ENCODE results near the gene ASB1. TPM values are rescaled to one million over a fixed set of nuclear protein-coding genes. Genes with fewer than 3 reads are reported as not detected.

Gene ASB1
- total and polyA plus RNA-seq, 10 of the 15 experiments (the other 5 are each of a cell fraction or from before 2014, with no cell fraction given) = 5.2 to 31.2 (median 25.8) TPM

DNA sequence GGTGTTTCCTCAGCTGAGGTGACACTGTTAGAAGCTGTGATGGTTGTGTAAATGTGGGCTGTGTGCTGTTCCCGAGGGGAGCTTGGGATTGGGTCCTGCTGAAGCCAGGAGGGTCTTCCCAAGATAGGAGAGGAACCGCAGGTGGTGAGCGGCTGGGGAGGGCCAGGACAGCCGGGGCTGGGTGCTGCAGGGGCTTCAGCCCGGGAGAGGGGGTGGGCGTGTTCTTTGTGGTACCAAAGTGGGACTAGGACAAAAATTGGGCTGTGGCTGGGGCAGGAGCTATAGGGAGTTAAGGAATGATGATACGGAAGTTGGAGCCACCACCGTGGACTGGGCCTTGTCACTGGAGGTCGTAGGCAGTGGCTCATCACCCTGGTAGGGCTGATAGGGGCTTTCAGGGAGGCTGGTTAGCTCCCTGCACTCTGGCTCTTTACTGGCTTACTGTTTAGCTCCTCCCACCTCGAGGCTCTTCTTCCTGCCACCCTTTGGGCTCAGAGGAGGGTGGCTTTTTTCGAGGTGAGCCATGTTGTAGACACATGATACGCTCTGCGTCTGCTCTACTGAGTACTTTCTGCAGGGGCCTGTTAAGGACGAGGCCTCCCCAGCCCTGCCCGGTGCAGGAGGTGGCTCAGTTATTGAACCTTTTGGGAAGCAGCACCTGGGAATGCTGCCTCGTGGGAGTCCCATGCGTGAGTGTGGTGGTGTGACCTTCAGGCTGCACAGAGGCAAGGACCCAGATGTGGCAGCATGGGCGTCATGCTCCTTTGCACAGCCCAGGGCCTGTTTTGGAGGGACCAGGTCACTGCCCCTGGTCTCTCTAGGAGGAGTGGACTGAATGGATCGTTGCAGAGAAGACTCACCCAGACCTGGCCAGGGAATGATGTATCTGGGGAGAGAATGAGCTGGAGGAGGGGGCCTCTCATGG lies 21.6 kb downstream of the ASB1 start:
- in situ Hi-C loops (cut with MboI) = no loop called here
- H3K4me2 ChIP-seq (ENCODE audit: control insufficient read depth, insufficient read depth) = no peak overlapping the region
- H2AFZ ChIP-seq (ENCODE audit: control insufficient read depth, low read depth, low read length) = no peak overlapping the region
- no peaks in the 10 kb centered on the region for H3K27me3 ChIP-seq (replicated peaks in 1 of 2; ENCODE audit: control insufficient read depth in 2 of 2, insufficient read depth in 2 of 2, low read length in 1 of 2)
- no peak for FAIRE-seq
- SMC1A ChIA-PET (ENCODE audit: uncharacterized antibody, unreplicated experiment) = no interaction called here
- H3K79me2 ChIP-seq (ENCODE audit: control insufficient read depth, insufficient read depth, low read length) = no peaks in the 10 kb centered on the region
- CTCF ChIA-PET = interaction anchor here (1.3 kb wide), 1 partner anchor 12 kb away, joined by 4 read pairs; no protein-coding TSS in a partner anchor
- TF ChIP-seq TCF12 (IDR thresholded peaks at IDR 0.05; ENCODE audit: low read depth, low read length) = no peak
- TF ChIP-seq EGR1 (IDR thresholded peaks at IDR 0.05; ENCODE audit: borderline replicate concordance in 1 of 2, low read depth in 2 of 2, low read length in 2 of 2) = no peak
- no peak for TF ChIP-seq CHD1 (IDR thresholded peaks at IDR 0.05; ENCODE audit: low read depth, low read length)
- no peak for TF ChIP-seq MXI1 (IDR thresholded peaks at IDR 0.05; ENCODE audit: low read depth, low read length)
- TF ChIP-seq LARP7 (IDR thresholded peaks at IDR 0.05) = no peak
- TF ChIP-seq, protein P1, sequence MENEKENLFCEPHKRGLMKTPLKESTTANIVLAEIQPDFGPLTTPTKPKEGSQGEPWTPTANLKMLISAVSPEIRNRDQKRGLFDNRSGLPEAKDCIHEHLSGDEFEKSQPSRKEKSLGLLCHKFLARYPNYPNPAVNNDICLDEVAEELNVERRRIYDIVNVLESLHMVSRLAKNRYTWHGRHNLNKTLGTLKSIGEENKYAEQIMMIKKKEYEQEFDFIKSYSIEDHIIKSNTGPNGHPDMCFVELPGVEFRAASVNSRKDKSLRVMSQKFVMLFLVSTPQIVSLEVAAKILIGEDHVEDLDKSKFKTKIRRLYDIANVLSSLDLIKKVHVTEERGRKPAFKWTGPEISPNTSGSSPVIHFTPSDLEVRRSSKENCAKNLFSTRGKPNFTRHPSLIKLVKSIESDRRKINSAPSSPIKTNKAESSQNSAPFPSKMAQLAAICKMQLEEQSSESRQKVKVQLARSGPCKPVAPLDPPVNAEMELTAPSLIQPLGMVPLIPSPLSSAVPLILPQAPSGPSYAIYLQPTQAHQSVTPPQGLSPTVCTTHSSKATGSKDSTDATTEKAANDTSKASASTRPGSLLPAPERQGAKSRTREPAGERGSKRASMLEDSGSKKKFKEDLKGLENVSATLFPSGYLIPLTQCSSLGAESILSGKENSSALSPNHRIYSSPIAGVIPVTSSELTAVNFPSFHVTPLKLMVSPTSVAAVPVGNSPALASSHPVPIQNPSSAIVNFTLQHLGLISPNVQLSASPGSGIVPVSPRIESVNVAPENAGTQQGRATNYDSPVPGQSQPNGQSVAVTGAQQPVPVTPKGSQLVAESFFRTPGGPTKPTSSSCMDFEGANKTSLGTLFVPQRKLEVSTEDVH (IDR thresholded peaks at IDR 0.05; ENCODE audit: low read depth, partially characterized antibody) = no peak
- no peaks in the 10 kb centered on the region for H4K20me1 ChIP-seq (ENCODE audit: control insufficient read depth, insufficient read depth)
- POLR2A ChIA-PET = no interaction called here
- intact Hi-C loops (cut with micrococcal nuclease; ENCODE audit: unreplicated experiment) = no loop called here
- no peaks in the 10 kb centered on the region for H3K9me3 ChIP-seq (replicated peaks; ENCODE audit: control insufficient read depth, insufficient read depth, low read length)
- 83% methylated on average over 19 of the region's 19 CpGs for WGBS (ENCODE audit: insufficient coverage, insufficient replicate concordance, low lambda C conversion rate, missing lambda C conversion rate)
- RAD21 ChIA-PET (ENCODE audit: unreplicated experiment) = no interaction called here
- no peak overlapping the region for H3K27ac ChIP-seq (ENCODE audit: control insufficient read depth, insufficient read depth)
- peaks cover 24 to 39% of the 10 kb centered on the region in 2 experiments for H3K36me3 ChIP-seq (ENCODE audit: control insufficient read depth in 2 of 2, insufficient read depth in 2 of 2, low read length in 1 of 2)
- DNase-seq (ENCODE audit: low read depth, low spot score) = no peak
- H3K9ac ChIP-seq (ENCODE audit: control insufficient read depth, insufficient read depth, low read length) = no peak overlapping the region
- no peak for ATAC-seq
- BruUV-seq (replicated peaks) = no TSS peak
- H3K4me3 ChIP-seq = no peak overlapping the region
- H3K4me1 ChIP-seq (ENCODE audit: control insufficient read depth, insufficient read depth, low read length) = no peaks in the 10 kb centered on the region

Data from GM12878 (cell line).